IMR-90 (cell line): ENCODE measurements around the gene LYSMD2. TPM values are rescaled to one million over a fixed set of nuclear protein-coding genes. Genes with fewer than 3 reads are reported as not detected.

Source experiments
- ATAC-seq: fragments of 200-7000 bp; cut with Tn5 transposase; 2 replicates; pipeline ENCODE4 v1.9.1; 2020; ENCODE audit warnings: low read depth, mild to moderate bottlenecking, moderate library complexity
- BruUV-seq: library from RNA; stranded (reverse); fragments of 400-500 nt; replicated peaks from 2 replicates; lab custom pipeline; 2021; lab: Mats Ljungman, UMichigan
- CTCF ChIA-PET: fragments of 300-600 bp; formaldehyde crosslinking; extraction: SDS; loops from one replicate; lab custom pipeline; 2021; ENCODE audit warnings: antibody characterized with exemption; lab: Yijun Ruan, JAX
- POLR2A ChIA-PET: fragments of 300-600 bp; sonication (Branson Sonifier 250); formaldehyde crosslinking; loops from one replicate; lab custom pipeline; 2022; ENCODE audit warnings: antibody characterized with exemption; ENCODE audit not compliant: unreplicated experiment; lab: Charles Lee
- DNase-seq: peaks from one replicate; pipeline ENCODE4 v3.0.0; 2013
- H2AFZ ChIP-seq: replicated peaks from 2 replicates; pipeline ENCODE3; 2013; ENCODE audit warnings: low read length, mild to moderate bottlenecking; ENCODE audit not compliant: poor library complexity
- H2AK5ac ChIP-seq: 2 replicates; pipeline ENCODE4 v1.6.1; 2013; ENCODE audit warnings: low read depth, low read length, inconsistent platforms
- H2AK9ac ChIP-seq: replicated peaks from 2 replicates; pipeline ENCODE3; 2013; ENCODE audit warnings: mild to moderate bottlenecking, low read depth, low read length, moderate library complexity; ENCODE audit not compliant: poor library complexity
- H2BK120ac ChIP-seq: 2 replicates; pipeline ENCODE4 v1.6.1; 2013; ENCODE audit warnings: low read depth, low read length, inconsistent platforms
- H2BK15ac ChIP-seq: 3 replicates; pipeline ENCODE4 v1.6.1; 2013; ENCODE audit warnings: low read depth, low read length, inconsistent platforms
- H2BK20ac ChIP-seq: 2 replicates; pipeline ENCODE4 v1.6.1; 2013; ENCODE audit warnings: low read depth, mild to moderate bottlenecking, inconsistent platforms, low read length, moderate library complexity
- H2BK5ac ChIP-seq: 2 replicates; pipeline ENCODE4 v1.6.1; 2013; ENCODE audit warnings: mild to moderate bottlenecking, low read depth, low read length, inconsistent platforms; ENCODE audit not compliant: poor library complexity, severe bottlenecking
- H3K14ac ChIP-seq: replicated peaks from 2 replicates; pipeline ENCODE4 v1.6.1; 2013; ENCODE audit warnings: low read depth, low read length, inconsistent platforms
- H3K18ac ChIP-seq: 2 replicates; pipeline ENCODE4 v1.6.1; 2013; ENCODE audit warnings: low read depth, low read length, control low read depth
- H3K23ac ChIP-seq: 2 replicates; pipeline ENCODE4 v1.6.1; 2013; ENCODE audit warnings: low read depth, low read length, inconsistent platforms
- H3K27ac ChIP-seq: 2 replicates; pipeline ENCODE4 v1.5.1; 2013; ENCODE audit warnings: mild to moderate bottlenecking, control low read depth, low read length; ENCODE audit not compliant: insufficient read depth
- H3K27me3 ChIP-seq: 2 replicates; pipeline ENCODE4 v1.6.1; 2013; ENCODE audit warnings: low read length; ENCODE audit not compliant: control insufficient read depth, insufficient read depth
- H3K36me3 ChIP-seq: 2 replicates; pipeline ENCODE4 v1.6.1; 2013; ENCODE audit warnings: low read length, mixed read lengths; ENCODE audit not compliant: control insufficient read depth, insufficient read depth
- H3K4ac ChIP-seq: 2 replicates; pipeline ENCODE4 v1.6.1; 2013; ENCODE audit warnings: low read depth, low read length, inconsistent platforms
- H3K4me1 ChIP-seq: 2 replicates; pipeline ENCODE4 v1.6.1; 2013; ENCODE audit warnings: low read length, mixed read lengths; ENCODE audit not compliant: control insufficient read depth, insufficient read depth
- H3K4me2 ChIP-seq: 2 replicates; pipeline ENCODE4 v1.6.1; 2013; ENCODE audit warnings: low read depth, mild to moderate bottlenecking, control low read depth, low read length, moderate library complexity
- H3K4me3 ChIP-seq: 2 replicates; pipeline ENCODE4 v1.5.1; 2013; ENCODE audit warnings: low read depth, mild to moderate bottlenecking, control low read depth, low read length, moderate library complexity; ENCODE audit not compliant: insufficient read depth
- H3K56ac ChIP-seq: 2 replicates; pipeline ENCODE4 v1.6.1; 2013; ENCODE audit warnings: low read length, inconsistent platforms; ENCODE audit not compliant: insufficient read depth; ENCODE audit errors: extremely low read depth
- H3K79me1 ChIP-seq, 2 experiments: 2 replicates each; pipeline ENCODE4 v1.6.1; 2013; ENCODE audit warnings: low read length in 2 of 2, inconsistent platforms in 1 of 2, low read depth in 1 of 2
- H3K9ac ChIP-seq: 2 replicates; pipeline ENCODE4 v1.6.1; 2013; ENCODE audit warnings: low read depth, low read length, control low read depth
- H3K9me1 ChIP-seq: 2 replicates; pipeline ENCODE4 v1.6.1; 2013; ENCODE audit warnings: low read length, inconsistent platforms; ENCODE audit not compliant: insufficient read depth
- H3K9me3 ChIP-seq: 2 replicates; pipeline ENCODE4 v1.6.1; 2013; ENCODE audit warnings: low read length; ENCODE audit not compliant: control insufficient read depth, insufficient read depth
- H4K20me1 ChIP-seq: 2 replicates; pipeline ENCODE4 v1.6.1; 2013; ENCODE audit warnings: low read length, inconsistent platforms; ENCODE audit not compliant: insufficient read depth
- H4K5ac ChIP-seq: 2 replicates; pipeline ENCODE4 v1.6.1; 2013; ENCODE audit warnings: mild to moderate bottlenecking, low read depth, low read length, control low read depth
- H4K8ac ChIP-seq, 2 experiments: 2 replicates each; pipeline ENCODE4 v1.6.1; 2013; ENCODE audit warnings: low read depth in 2 of 2, low read length in 2 of 2, control low read depth in 1 of 2, inconsistent platforms in 1 of 2
- H4K91ac ChIP-seq: 2 replicates; pipeline ENCODE4 v1.6.1; 2013; ENCODE audit warnings: low read depth, low read length, inconsistent platforms; ENCODE audit not compliant: insufficient read depth
- MAFK ChIP-seq: IDR thresholded peaks from 2 replicates; pipeline ENCODE4 v1.6.1; 2012; ENCODE audit warnings: low read depth, low read length, improper control_type of control experiment
- WGBS, 2 experiments: methylation state at CpG; one replicate each; pipeline versions ENCODE4 v1.1.5 to v1.1.7; 2013; ENCODE audit warnings: missing lambda C conversion rate in 2 of 2; ENCODE audit not compliant: insufficient read length in 1 of 2; ENCODE audit errors: extremely low coverage in 2 of 2; 5-methylcytosine and 5-hydroxymethylcytosine counted together
- dilution Hi-C: fragments of 300-500 bp; cut with HindIII; formaldehyde crosslinking; loops from one replicate; pipeline ENCODE4 v1.14.3; 2018; ENCODE audit warnings: low sequenced_read_pairs; ENCODE audit not compliant: unreplicated experiment
- in situ Hi-C: fragments of 300-500 bp; cut with MboI; formaldehyde crosslinking; loops from 3 replicates; pipeline ENCODE4 v1.14.3; 2019; ENCODE audit warnings: low sequenced_read_pairs, inconsistent platforms, mixed read lengths
- intact Hi-C: fragments of 100-400 bp; cut with micrococcal nuclease; formaldehyde crosslinking; loops from 2 replicates; pipeline ENCODE4 v1.10.0; 2022
- polyA plus RNA-seq, 3 experiments: library from polyadenylated mRNA; depleted of rRNA; stranded (reverse); fragments of >200 nt; gene quantifications; 2 replicates each; pipeline ENCODE4 v1.2.3, GENCODE V29; 2012; ENCODE audit warnings: low replicate concordance in 1 of 3
- total RNA-seq: library from RNA; depleted of rRNA; stranded (reverse); fragments of >200 nt; gene quantifications from 2 replicates; pipeline ENCODE4 v1.2.3, GENCODE V29; 2012
- TF ChIP-seq, protein P1 (sequence below): fragments of 150-350 bp; IDR thresholded peaks from 2 replicates; pipeline ENCODE4 v1.6.1; 2016; ENCODE audit warnings: low read depth, mild to moderate bottlenecking, low read length, moderate library complexity, borderline replicate concordance
- TF ChIP-seq, protein P2 (sequence below): conservative IDR thresholded peaks from 2 replicates; pipeline ENCODE4 v1.5.1; 2012; ENCODE audit warnings: mild to moderate bottlenecking, low read depth, low read length, improper control_type of control experiment

Gene LYSMD2
- total and polyA plus RNA-seq, 2 of the 4 experiments (the other 2 are of a cell fraction): 5.9 to 6.0 TPM

DNA sequence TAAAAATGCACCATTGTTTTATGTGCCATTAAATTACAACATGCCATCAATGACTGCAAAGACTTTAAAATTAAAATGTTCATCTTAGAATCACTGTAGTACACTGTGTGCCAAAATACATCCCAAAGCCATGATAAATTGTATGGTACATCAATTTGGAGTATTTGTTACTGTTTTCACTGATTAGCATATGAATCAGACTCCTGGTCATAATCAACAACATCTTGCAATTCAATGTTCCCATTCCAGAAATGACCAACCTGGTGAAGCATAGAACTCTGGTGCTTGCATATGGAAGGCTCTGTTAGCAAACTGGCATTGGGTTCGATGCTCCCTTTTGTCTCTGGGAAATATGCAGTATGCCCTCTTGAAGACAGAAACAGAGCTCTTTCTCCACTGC is 22.5 kb downstream of the LYSMD2 start:
- no TSS peak for BruUV-seq
- H2AFZ ChIP-seq: no peak overlapping the region
- DNase-seq: no peak
- CTCF ChIA-PET: no interaction called here
- H3K14ac ChIP-seq: no peak overlapping the region
- H3K79me1 ChIP-seq: no peaks in the 10 kb centered on the region
- no peak overlapping the region for H2AK5ac ChIP-seq
- no peak overlapping the region for H3K56ac ChIP-seq
- H2AK9ac ChIP-seq: no peak overlapping the region
- WGBS, 2 experiments: 80% methylated on average over 1 of the region's 1 CpG; no CpG with 5 or more reads in 1 of the 2 experiments
- H2BK15ac ChIP-seq: no peak overlapping the region
- no peak overlapping the region for H4K5ac ChIP-seq
- no peak overlapping the region for H3K23ac ChIP-seq
- in situ Hi-C loops (no loop called here), intact Hi-C loops (no loop called here), dilution Hi-C loops (no loop called here)
- H3K27ac ChIP-seq: no peak overlapping the region
- peaks cover 3% of the 10 kb centered on the region; the same call in 1 of the 2 replicates for H3K9me1 ChIP-seq
- no peak overlapping the region for H3K4me2 ChIP-seq
- H3K36me3 ChIP-seq: no peaks in the 10 kb centered on the region
- H3K4me1 ChIP-seq: no peaks in the 10 kb centered on the region
- no peak overlapping the region for H2BK20ac ChIP-seq
- POLR2A ChIA-PET: no interaction called here
- no peak overlapping the region for H3K4me3 ChIP-seq
- no peak overlapping the region for H2BK120ac ChIP-seq
- no peaks in the 10 kb centered on the region for H4K20me1 ChIP-seq
- H4K8ac ChIP-seq: no peak overlapping the region
- no peaks in the 10 kb centered on the region for H3K9me3 ChIP-seq
- H3K9ac ChIP-seq: no peak overlapping the region
- H3K4ac ChIP-seq: no peak overlapping the region
- H3K27me3 ChIP-seq: no peaks in the 10 kb centered on the region
- no peak overlapping the region for H2BK5ac ChIP-seq
- TF ChIP-seq, protein P1, sequence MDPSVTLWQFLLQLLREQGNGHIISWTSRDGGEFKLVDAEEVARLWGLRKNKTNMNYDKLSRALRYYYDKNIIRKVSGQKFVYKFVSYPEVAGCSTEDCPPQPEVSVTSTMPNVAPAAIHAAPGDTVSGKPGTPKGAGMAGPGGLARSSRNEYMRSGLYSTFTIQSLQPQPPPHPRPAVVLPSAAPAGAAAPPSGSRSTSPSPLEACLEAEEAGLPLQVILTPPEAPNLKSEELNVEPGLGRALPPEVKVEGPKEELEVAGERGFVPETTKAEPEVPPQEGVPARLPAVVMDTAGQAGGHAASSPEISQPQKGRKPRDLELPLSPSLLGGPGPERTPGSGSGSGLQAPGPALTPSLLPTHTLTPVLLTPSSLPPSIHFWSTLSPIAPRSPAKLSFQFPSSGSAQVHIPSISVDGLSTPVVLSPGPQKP: no peak
- TF ChIP-seq, protein P2, sequence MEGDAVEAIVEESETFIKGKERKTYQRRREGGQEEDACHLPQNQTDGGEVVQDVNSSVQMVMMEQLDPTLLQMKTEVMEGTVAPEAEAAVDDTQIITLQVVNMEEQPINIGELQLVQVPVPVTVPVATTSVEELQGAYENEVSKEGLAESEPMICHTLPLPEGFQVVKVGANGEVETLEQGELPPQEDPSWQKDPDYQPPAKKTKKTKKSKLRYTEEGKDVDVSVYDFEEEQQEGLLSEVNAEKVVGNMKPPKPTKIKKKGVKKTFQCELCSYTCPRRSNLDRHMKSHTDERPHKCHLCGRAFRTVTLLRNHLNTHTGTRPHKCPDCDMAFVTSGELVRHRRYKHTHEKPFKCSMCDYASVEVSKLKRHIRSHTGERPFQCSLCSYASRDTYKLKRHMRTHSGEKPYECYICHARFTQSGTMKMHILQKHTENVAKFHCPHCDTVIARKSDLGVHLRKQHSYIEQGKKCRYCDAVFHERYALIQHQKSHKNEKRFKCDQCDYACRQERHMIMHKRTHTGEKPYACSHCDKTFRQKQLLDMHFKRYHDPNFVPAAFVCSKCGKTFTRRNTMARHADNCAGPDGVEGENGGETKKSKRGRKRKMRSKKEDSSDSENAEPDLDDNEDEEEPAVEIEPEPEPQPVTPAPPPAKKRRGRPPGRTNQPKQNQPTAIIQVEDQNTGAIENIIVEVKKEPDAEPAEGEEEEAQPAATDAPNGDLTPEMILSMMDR: no peak
- no peak for TF ChIP-seq MAFK
- no peak for ATAC-seq
- H4K91ac ChIP-seq: no peak overlapping the region
- H3K18ac ChIP-seq: no peak overlapping the region
